Coronary artery (tissue), 2 donors: Measurements from ENCODE around the gene ZNF830.
"Not testable (repeated sequence)": the region's sequence is repeated elsewhere in the genome, so short reads cannot be mapped to it uniquely, and the experiment has no call there.

Experiments used
- DNase-seq: peaks from one replicate; pipeline ENCODE4 v3.0.0-alpha.2; 2017; ENCODE audit warnings: low spot score
- H3K27ac ChIP-seq, 2 donors: fragments of 200-600 bp; sonication (generic); one replicate each; pipeline ENCODE4 v1.5.1; 2016 to 2019
- H3K4me3 ChIP-seq: fragments of 200-600 bp; sonication (generic); 2 replicates; pipeline ENCODE4 v1.5.1; 2016; ENCODE audit warnings: mild to moderate bottlenecking, moderate library complexity
- TF ChIP-seq, protein P1 (sequence below): fragments of 200-600 bp; sonication (generic); IDR thresholded peaks from one replicate; pipeline ENCODE4 v1.5.1; 2019; ENCODE audit warnings: antibody characterized with exemption

Gene ZNF830

DNA sequence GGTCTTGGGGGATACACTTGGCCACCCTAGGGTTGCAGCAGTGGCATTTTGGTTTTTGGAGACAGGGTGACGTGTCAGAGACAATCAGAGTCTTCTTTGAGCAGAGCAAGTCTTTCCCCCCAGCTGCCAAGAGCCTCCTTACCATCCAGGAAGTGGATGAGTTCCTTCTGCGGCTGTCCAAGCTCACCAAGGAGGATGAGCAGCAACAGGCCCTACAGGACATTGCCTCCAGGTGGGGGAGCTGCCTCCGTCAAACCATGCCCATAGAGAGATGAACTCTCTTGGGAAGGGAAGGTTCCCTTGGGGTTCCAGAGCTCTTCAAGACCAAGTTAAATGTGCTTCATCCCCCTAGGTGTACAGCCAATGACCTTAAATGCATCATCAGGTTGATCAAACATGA lies 30.3 kb downstream of the ZNF830 start:
- DNase-seq, result no peak
- Histone ChIP-seq H3K27ac (no peak overlapping the region), H3K4me3 (no peak overlapping the region)
- TF ChIP-seq, protein P1, sequence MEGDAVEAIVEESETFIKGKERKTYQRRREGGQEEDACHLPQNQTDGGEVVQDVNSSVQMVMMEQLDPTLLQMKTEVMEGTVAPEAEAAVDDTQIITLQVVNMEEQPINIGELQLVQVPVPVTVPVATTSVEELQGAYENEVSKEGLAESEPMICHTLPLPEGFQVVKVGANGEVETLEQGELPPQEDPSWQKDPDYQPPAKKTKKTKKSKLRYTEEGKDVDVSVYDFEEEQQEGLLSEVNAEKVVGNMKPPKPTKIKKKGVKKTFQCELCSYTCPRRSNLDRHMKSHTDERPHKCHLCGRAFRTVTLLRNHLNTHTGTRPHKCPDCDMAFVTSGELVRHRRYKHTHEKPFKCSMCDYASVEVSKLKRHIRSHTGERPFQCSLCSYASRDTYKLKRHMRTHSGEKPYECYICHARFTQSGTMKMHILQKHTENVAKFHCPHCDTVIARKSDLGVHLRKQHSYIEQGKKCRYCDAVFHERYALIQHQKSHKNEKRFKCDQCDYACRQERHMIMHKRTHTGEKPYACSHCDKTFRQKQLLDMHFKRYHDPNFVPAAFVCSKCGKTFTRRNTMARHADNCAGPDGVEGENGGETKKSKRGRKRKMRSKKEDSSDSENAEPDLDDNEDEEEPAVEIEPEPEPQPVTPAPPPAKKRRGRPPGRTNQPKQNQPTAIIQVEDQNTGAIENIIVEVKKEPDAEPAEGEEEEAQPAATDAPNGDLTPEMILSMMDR, result no peak

DNA sequence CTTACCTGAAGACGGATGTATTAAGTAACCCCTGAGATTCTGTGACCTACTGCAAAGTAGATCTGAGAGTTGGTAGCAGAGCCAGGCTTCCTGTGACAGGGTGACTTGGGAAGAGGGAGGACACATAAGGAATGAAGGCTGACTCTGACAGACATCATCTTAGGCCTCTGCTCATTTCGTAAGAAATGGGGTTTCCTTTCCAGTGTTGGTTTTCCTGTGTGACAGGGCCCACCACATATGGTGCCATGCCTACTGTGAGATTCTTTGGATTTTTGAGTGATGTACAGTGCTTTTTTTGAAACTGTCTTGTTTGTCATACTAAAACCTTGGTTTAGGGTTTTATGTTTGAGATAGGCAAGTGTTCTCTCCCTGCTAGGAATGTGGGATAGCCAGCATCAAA lies 31.7 kb downstream of the ZNF830 start:
- Histone ChIP-seq H3K4me3 (no peak overlapping the region), H3K27ac (no peak overlapping the region)
- no peak for DNase-seq
- TF ChIP-seq, protein P1, result no peak

DNA sequence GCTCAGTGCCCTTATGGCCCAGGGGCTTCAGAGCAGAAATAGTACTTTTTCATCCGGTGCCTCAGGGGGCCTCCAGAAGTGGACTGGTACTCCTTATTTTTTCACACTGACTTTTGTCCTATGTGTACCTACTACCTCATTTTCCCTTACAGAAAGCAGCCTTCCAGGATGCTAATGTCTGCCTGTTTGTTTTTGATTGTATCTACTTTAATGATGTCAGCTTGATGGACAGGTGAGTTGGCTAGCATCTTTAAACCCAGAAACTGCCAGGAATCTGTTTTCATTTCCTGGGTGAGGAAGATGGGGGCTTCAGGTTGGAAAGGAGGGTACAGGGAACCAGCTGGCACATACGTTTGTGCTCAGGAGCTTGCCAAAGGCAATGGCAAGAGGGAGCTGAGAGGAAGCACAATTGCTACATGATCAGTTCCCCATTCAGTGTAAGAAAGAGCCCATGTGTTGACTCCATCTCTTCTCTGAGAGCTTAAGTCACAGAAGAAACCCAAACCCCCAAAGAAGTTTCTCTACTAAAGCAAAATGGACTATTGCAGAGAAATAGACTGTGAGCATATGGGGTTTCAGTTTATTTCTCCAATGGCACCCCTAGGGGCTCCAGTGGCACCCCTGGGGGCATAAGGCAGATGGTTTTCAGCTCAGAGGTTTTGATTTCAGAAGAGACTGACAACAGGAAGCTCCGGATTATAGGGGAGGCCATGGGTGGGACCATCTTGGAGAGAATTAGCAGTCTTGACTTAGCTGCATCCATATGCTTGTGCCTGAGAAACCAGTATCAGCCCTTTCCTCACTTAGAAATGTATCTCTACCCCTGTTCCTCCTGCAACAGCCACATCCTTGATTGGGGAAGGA lies 35.3 kb downstream of the ZNF830 start:
- no peak overlapping the region for H3K4me3 ChIP-seq
- TF ChIP-seq, protein P1, result no peak
- no peak for DNase-seq
- H3K27ac ChIP-seq, result peak overlapping the region; percentile 64 to 87

DNA sequence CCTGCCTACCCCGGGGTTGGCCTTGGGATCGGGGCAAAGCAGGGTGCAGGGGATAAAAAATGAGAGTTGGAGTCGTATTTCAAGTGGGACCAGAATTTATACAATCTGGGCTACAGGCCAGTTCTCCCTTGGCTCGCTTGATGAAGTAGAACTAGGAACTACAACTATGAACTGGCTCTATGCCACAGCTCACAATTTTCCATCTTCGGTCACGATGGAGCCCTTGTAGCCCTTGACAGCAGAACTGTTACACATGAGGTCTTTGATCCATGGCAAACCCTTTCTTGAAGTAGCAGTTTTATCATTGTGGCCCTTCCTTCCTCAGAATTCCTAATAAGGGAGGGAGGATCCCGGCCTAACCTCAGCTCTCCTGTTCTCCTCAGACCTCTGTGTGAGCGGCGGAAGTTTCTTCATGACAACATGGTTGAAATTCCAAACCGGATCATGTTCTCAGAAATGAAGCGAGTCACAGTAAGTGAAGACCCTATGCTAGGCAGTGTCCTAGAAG lies 36.1 kb downstream of the ZNF830 start:
- no peak overlapping the region for H3K4me3 ChIP-seq
- TF ChIP-seq, protein P1, result no peak
- no peak for DNase-seq

DNA sequence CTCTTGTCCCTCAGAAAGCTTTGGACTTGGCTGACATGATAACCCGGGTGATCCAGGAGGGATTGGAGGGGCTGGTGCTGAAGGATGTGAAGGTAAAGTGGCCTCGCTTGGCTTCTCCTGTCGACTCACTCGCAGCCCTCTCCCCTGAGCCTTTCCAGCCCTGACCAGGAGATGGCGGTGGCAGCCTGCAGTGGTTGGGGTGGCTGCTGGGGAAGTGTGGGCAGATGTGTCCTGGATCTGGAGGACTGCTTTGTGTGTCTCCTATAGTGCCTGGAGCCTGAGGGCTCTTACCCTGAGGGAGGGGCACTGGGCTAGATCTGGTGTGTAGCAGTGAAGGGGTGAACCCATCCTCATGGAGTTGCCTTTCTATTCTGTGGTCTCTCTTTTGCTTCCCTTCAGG lies 36.9 kb downstream of the ZNF830 start:
- Histone ChIP-seq H3K4me3 (no peak overlapping the region), H3K27ac (peak overlapping the region; percentile 64 to 87)
- no peak for DNase-seq
- TF ChIP-seq, protein P1, result no peak

More for the DNA sequence above, 36.1 kb downstream of the ZNF830 start:
- peak overlapping the region; percentile 64 to 87 for H3K27ac ChIP-seq

DNA sequence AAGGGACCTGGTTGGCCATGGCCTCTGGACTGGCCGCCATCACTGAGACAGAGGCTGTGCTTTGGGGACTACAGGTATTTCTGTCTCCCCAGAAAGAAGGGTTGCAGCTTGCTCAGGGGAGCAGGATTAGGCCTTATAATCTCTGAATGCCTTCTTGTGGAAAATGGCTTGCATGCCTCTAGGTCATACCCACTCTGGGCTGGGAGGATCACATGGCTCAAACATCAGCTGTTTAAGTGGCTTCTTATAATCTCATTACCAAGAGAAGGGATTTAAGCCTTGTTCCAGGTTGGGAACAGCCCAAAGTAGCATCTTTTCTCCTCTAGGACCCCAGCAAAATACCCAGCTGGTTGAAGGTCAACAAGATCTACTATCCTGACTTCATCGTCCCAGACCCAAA lies 38.1 kb downstream of the ZNF830 start:
- no peak for DNase-seq
- Histone ChIP-seq H3K4me3 (no peak overlapping the region), H3K27ac (no peak overlapping the region)
- TF ChIP-seq, protein P1, result no peak

DNA sequence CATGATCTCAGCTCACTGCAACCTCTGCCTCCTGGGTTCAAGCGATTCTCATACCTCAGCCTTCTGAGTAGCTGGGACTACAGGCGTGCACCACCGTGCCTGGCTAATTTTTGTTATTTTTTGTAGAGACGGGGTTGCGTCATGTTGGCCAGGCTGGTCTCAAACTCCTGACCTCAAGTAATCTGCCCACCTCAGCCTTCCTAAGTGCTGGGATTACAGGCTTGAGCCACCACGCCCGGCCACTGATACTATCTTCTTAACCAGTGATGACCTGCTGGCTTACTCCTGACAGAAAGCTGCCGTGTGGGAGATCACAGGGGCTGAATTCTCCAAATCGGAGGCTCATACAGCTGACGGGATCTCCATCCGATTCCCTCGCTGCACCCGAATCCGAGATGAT lies 39.6 kb downstream of the ZNF830 start:
- DNase-seq, H3K27ac ChIP-seq, H3K4me3 ChIP-seq: not testable (repeated sequence)
